A549 (cell line): Measurements from ENCODE around the gene NUDCD3. TPM values are rescaled to one million over a fixed set of nuclear protein-coding genes. Genes with fewer than 3 reads are reported as not detected.

Experiments used
- ATAC-seq, 2 experiments: fragments of 200-7000 bp in 1 of 2; fragments of >200 bp in 1 of 2; cut with Nextera tagmentation in 1 of 2; cut with Tn5 transposase in 1 of 2; 3 replicates each; pipeline versions ENCODE4 v1.8.0 to v1.9.1; 2018 to 2020; ENCODE audit warnings: mild to moderate bottlenecking in 1 of 2, moderate library complexity in 1 of 2
- CTCF ChIA-PET: fragments of 300-600 bp; sonication (Branson Sonifier 250); formaldehyde crosslinking; extraction: SDS; loops from one replicate; lab custom pipeline; 2021; ENCODE audit warnings: antibody characterized with exemption, inconsistent platforms; lab: Yijun Ruan, JAX
- POLR2A ChIA-PET: fragments of 350-600 bp; formaldehyde crosslinking; extraction: SDS; loops from one replicate; lab custom pipeline; 2021; ENCODE audit warnings: antibody characterized with exemption, inconsistent platforms; lab: Yijun Ruan, JAX
- DNase-seq, 2 experiments: peaks; one replicate each; pipeline versions ENCODE4 v3.0.0 to v3.0.0-alpha.2; 2011 to 2016; ENCODE audit warnings: low read depth in 1 of 2, low spot score in 1 of 2
- FAIRE-seq: peaks from 2 replicates; lab custom pipeline; 2011; peaks lifted over from hg19 to GRCh38; lab: Jason Lieb, UNC
- H3K27ac ChIP-seq, 2 experiments: fragments of >200 bp; sonication (Bioruptor Twin); formaldehyde crosslinking; 3 replicates each; pipeline ENCODE4 v1.5.1; 2016 to 2017
- H3K4me1 ChIP-seq: fragments of >200 bp; sonication (Bioruptor Twin); formaldehyde crosslinking; 3 replicates; pipeline ENCODE4 v1.6.1; 2016
- H3K4me2 ChIP-seq: fragments of >200 bp; sonication (Bioruptor Twin); formaldehyde crosslinking; 3 replicates; pipeline ENCODE4 v1.6.1; 2016
- H3K4me3 ChIP-seq: fragments of >200 bp; sonication (Bioruptor Twin); formaldehyde crosslinking; 3 replicates; pipeline ENCODE4 v1.5.1; 2016
- H3K9me3 ChIP-seq: fragments of >200 bp; sonication (Bioruptor Twin); formaldehyde crosslinking; 3 replicates; pipeline ENCODE4 v1.6.1; 2016
- BHLHE40 ChIP-seq: IDR thresholded peaks from 2 replicates; pipeline ENCODE4 v1.6.1; 2012; ENCODE audit warnings: low read depth, low read length, inconsistent platforms
- CEBPB ChIP-seq, 2 experiments: fragments of >200 bp in 1 of 2; sonication (Bioruptor Twin) in 1 of 2; formaldehyde crosslinking in 1 of 2; IDR thresholded peaks; 2 replicates each; pipeline ENCODE4 v1.6.1; 2012 to 2016
- CHD4 ChIP-seq: fragments of 200-600 bp; sonication (generic); IDR thresholded peaks from 2 replicates; pipeline ENCODE4 v1.6.1; 2016; ENCODE audit warnings: antibody characterized with exemption, mild to moderate bottlenecking, borderline replicate concordance
- EP300 ChIP-seq, 2 experiments: fragments of >200 bp; sonication (Bioruptor Twin); formaldehyde crosslinking; IDR thresholded peaks; 2 replicates in 1 of 2; 3 replicates in 1 of 2; pipeline ENCODE4 v1.6.1; 2016 to 2017
- FOSB ChIP-seq: fragments of 250-450 bp; sonication (Bioruptor Pico); IDR thresholded peaks from 2 replicates; pipeline ENCODE4 v1.5.0; 2020; ENCODE audit warnings: mild to moderate bottlenecking, moderate library complexity
- GATA3 ChIP-seq: IDR thresholded peaks from 2 replicates; pipeline ENCODE4 v1.6.1; 2012; ENCODE audit warnings: borderline replicate concordance
- KDM5A ChIP-seq: fragments of 200-600 bp; sonication (generic); IDR thresholded peaks from 2 replicates; pipeline ENCODE4 v1.6.1; 2016; ENCODE audit warnings: antibody characterized with exemption, mild to moderate bottlenecking
- MAFK ChIP-seq: fragments of 450-650 bp; IDR thresholded peaks from 2 replicates; pipeline ENCODE4 v1.6.1; 2014; ENCODE audit not compliant: partially characterized antibody
- MAZ ChIP-seq: fragments of 150-350 bp; IDR thresholded peaks from 2 replicates; pipeline ENCODE4 v1.6.1; 2014; ENCODE audit warnings: antibody characterized with exemption, low read depth, low read length, borderline replicate concordance
- MYC ChIP-seq: IDR thresholded peaks from 2 replicates; pipeline ENCODE4 v1.6.1; 2012; ENCODE audit warnings: mild to moderate bottlenecking, inconsistent platforms, low read length, improper control_type of control experiment, borderline replicate concordance
- NFE2L2 ChIP-seq: fragments of 150-350 bp; conservative IDR thresholded peaks from 2 replicates; pipeline ENCODE4 v1.6.1; 2014; ENCODE audit warnings: low read length
- PHF8 ChIP-seq: fragments of 200-600 bp; sonication (generic); IDR thresholded peaks from 2 replicates; pipeline ENCODE4 v1.6.1; 2016; ENCODE audit warnings: low read depth, mild to moderate bottlenecking, antibody characterized with exemption, moderate library complexity, borderline replicate concordance
- POLR2AphosphoS2 ChIP-seq: conservative IDR thresholded peaks from 2 replicates; pipeline ENCODE4 v1.6.1; 2012; ENCODE audit warnings: low read length, improper control_type of control experiment, inconsistent platforms
- RCOR1 ChIP-seq: fragments of 150-350 bp; IDR thresholded peaks from 2 replicates; pipeline ENCODE4 v1.6.1; 2014; ENCODE audit warnings: antibody characterized with exemption, low read length, low read depth
- SREBF2 ChIP-seq: fragments of 450-650 bp; IDR thresholded peaks from 2 replicates; pipeline ENCODE4 v1.6.1; 2014; ENCODE audit warnings: mild to moderate bottlenecking, moderate library complexity
- WGBS: methylation state at CpG from one replicate; pipeline ENCODE4 v1.1.6; 2017; ENCODE audit errors: missing lambda C conversion rate; 5-methylcytosine and 5-hydroxymethylcytosine counted together
- polyA plus RNA-seq, 4 experiments: library from polyadenylated mRNA; depleted of rRNA in 3 of 4; stranded (reverse); fragments of >200 nt; fragmentation: RNase III in 1 of 4; extraction: RNeasy Plus Mini Kit Qiagen cat#74134 plus additional on column Dnase treatment in 1 of 4; gene quantifications; 2 replicates in 3 of 4; 3 replicates in 1 of 4; pipeline ENCODE4 v1.2.3, GENCODE V29; 2011 to 2017
- TF ChIP-seq, protein P1 (sequence below): fragments of 250-450 bp; sonication (Bioruptor Pico); IDR thresholded peaks from 2 replicates; pipeline ENCODE4 v1.5.0; 2021; ENCODE audit warnings: mild to moderate bottlenecking, moderate library complexity, borderline replicate concordance
- TF ChIP-seq, protein P2 (sequence below): fragments of 200-600 bp; sonication (generic); IDR thresholded peaks from 2 replicates; pipeline ENCODE4 v1.6.1; 2016; ENCODE audit warnings: antibody characterized with exemption, mild to moderate bottlenecking, moderate library complexity
- TF ChIP-seq, protein P3 (sequence below): IDR thresholded peaks from 2 replicates; pipeline ENCODE4 v1.6.1; 2012
- TF ChIP-seq, protein P4 (sequence below): IDR thresholded peaks from 2 replicates; pipeline ENCODE4 v1.6.1; 2012; ENCODE audit warnings: low read depth, borderline replicate concordance

Gene NUDCD3
- polyA plus RNA-seq, 2 of the 4 experiments (the other 2 are of a cell fraction) = 44.3 to 66.3 TPM

DNA sequence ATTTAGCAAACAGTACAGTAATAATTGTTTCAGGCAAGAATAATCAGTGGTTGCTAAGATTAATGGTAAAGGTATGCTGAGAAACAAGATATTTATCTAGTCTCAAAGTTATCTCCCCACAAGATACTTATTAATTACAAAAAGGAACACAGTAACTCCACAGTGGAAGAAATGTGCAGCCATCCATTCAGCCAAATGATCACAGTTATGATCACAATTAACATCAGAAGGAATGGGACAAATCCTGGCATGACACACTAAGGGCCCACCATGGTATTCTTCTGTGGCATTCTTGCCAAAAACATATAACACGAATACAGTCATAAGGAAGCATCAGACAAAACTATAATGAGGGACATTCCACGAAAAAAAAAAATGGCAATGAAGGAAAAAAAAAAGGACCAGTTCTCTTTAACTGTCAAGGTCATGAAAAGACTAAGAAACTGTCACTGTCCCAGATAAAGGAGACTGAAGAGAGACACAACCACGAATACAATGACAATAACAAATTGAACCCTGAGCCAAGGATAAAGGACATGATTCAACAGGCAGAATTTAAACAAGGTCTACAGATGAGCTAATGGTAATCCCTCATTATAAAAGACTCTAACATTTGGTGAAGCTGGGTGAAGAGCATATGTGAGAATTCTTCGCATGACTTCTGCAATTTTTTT, 20.9 kb downstream of the NUDCD3 start:
- Histone ChIP-seq H3K4me2 (no peak overlapping the region), H3K4me1 (no peaks in the 10 kb centered on the region), H3K4me3 (no peak overlapping the region), H3K9me3 (no peaks in the 10 kb centered on the region), H3K27ac (no peak overlapping the region)
- WGBS = 79% methylated on average over 4 of the region's 4 CpGs
- no peak for FAIRE-seq
- DNase-seq = no peak
- ChIA-PET POLR2A (no interaction called here), CTCF (interaction anchor here (1.7 to 3.5 kb wide), 2 partner anchors 13 to 229 kb away, joined by 3 to 20 read pairs; no protein-coding TSS in a partner anchor)
- TF ChIP-seq CHD4 = no peak
- TF ChIP-seq FOSB = no peak
- no peak for TF ChIP-seq CEBPB (IDR thresholded peaks at IDR 0.05)
- TF ChIP-seq, protein P1, sequence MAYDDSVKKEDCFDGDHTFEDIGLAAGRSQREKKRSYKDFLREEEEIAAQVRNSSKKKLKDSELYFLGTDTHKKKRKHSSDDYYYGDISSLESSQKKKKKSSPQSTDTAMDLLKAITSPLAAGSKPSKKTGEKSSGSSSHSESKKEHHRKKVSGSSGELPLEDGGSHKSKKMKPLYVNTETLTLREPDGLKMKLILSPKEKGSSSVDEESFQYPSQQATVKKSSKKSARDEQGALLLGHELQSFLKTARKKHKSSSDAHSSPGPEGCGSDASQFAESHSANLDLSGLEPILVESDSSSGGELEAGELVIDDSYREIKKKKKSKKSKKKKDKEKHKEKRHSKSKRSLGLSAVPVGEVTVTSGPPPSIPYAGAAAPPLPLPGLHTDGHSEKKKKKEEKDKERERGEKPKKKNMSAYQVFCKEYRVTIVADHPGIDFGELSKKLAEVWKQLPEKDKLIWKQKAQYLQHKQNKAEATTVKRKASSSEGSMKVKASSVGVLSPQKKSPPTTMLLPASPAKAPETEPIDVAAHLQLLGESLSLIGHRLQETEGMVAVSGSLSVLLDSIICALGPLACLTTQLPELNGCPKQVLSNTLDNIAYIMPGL = no peak
- TF ChIP-seq BHLHE40 = no peak
- no peak for TF ChIP-seq GATA3
- no peak for TF ChIP-seq NFE2L2
- TF ChIP-seq PHF8 = no peak
- no peak for TF ChIP-seq MYC
- TF ChIP-seq MAFK = no peak
- no peak for TF ChIP-seq RCOR1
- ATAC-seq = no peak

DNA sequence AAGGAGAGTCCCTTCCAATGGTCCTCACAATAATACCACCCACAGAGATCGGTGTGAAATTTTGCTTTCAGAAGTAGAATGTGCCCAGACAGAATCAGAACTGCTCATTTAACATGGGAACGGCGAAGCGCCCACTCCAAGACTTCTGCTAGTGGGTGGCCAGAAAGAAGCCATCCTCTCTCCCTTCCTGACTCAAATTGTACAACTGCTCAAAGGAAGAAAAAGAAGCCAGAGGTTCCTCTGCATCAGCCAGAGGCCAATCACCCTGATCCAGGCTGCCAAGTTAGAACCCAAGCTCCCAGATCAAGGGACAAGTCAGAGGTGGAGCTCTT, 23.3 kb downstream of the NUDCD3 start:
- WGBS = 94% methylated on average over 4 of the region's 4 CpGs
- Histone ChIP-seq H3K4me2 (no peak overlapping the region), H3K27ac (no peak overlapping the region), H3K4me3 (no peak overlapping the region), H3K4me1 (no peaks in the 10 kb centered on the region), H3K9me3 (no peaks in the 10 kb centered on the region)
- ATAC-seq = no peak
- POLR2A ChIA-PET = interaction anchor here (0.6 kb wide), 1 partner anchor 352 kb away, joined by 8 read pairs; no protein-coding TSS in a partner anchor
- TF ChIP-seq EP300 (IDR thresholded peaks at IDR 0.05) = no peak
- TF ChIP-seq POLR2AphosphoS2 = no peak
- TF ChIP-seq MAZ = no peak
- TF ChIP-seq, protein P2, sequence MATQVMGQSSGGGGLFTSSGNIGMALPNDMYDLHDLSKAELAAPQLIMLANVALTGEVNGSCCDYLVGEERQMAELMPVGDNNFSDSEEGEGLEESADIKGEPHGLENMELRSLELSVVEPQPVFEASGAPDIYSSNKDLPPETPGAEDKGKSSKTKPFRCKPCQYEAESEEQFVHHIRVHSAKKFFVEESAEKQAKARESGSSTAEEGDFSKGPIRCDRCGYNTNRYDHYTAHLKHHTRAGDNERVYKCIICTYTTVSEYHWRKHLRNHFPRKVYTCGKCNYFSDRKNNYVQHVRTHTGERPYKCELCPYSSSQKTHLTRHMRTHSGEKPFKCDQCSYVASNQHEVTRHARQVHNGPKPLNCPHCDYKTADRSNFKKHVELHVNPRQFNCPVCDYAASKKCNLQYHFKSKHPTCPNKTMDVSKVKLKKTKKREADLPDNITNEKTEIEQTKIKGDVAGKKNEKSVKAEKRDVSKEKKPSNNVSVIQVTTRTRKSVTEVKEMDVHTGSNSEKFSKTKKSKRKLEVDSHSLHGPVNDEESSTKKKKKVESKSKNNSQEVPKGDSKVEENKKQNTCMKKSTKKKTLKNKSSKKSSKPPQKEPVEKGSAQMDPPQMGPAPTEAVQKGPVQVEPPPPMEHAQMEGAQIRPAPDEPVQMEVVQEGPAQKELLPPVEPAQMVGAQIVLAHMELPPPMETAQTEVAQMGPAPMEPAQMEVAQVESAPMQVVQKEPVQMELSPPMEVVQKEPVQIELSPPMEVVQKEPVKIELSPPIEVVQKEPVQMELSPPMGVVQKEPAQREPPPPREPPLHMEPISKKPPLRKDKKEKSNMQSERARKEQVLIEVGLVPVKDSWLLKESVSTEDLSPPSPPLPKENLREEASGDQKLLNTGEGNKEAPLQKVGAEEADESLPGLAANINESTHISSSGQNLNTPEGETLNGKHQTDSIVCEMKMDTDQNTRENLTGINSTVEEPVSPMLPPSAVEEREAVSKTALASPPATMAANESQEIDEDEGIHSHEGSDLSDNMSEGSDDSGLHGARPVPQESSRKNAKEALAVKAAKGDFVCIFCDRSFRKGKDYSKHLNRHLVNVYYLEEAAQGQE = no peak
- TF ChIP-seq MAFK = no peak
- no peak for TF ChIP-seq SREBF2
- TF ChIP-seq, protein P3, sequence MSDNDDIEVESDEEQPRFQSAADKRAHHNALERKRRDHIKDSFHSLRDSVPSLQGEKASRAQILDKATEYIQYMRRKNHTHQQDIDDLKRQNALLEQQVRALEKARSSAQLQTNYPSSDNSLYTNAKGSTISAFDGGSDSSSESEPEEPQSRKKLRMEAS = no peak
- no peak for TF ChIP-seq KDM5A
- no peak for TF ChIP-seq FOSB
- TF ChIP-seq, protein P4, sequence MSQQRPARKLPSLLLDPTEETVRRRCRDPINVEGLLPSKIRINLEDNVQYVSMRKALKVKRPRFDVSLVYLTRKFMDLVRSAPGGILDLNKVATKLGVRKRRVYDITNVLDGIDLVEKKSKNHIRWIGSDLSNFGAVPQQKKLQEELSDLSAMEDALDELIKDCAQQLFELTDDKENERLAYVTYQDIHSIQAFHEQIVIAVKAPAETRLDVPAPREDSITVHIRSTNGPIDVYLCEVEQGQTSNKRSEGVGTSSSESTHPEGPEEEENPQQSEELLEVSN = no peak
- no peak for FAIRE-seq
- DNase-seq = no peak
- CTCF ChIA-PET = interaction anchor here (1.0 to 1.7 kb wide), 3 partner anchors 9 to 14 kb away, joined by 3 to 4 read pairs (median 3); no protein-coding TSS in a partner anchor
